Activated CD8-positive, alpha-beta memory T cell treated with anti-CD3 and anti-CD28 coated beads, Interleukin-2, amount 10 ng/mL, durations not matched to agents 7 days and 5 days (primary cell): ENCODE data around the gene CCDC196. TPM values are rescaled to one million over a fixed set of nuclear protein-coding genes. Genes with fewer than 3 reads are reported as not detected.
"Not testable (repeated sequence)": the region's sequence is repeated elsewhere in the genome, so short reads cannot be mapped to it uniquely, and the experiment has no call there.

ENCODE experiments used
- ATAC-seq: fragments of 150-1000 bp; cut with Tn5 transposase; one replicate; pipeline ENCODE4 v1.10.0; 2021; ENCODE audit warnings: moderate library complexity
- CTCF ChIA-PET: fragments of 350-600 bp; sonication (Branson Sonifier 250); formaldehyde crosslinking; loops from one replicate; lab custom pipeline; 2021; ENCODE audit warnings: antibody characterized with exemption; lab: Charles Lee
- DNase-seq: peaks from one replicate; pipeline ENCODE4 v3.0.0-alpha.2; 2020
- H3K27ac Mint-ChIP-seq: one replicate; pipeline ENCODE4 v1.8.0; 2021; ENCODE audit warnings: mild to moderate bottlenecking, mixed read lengths
- H3K27me3 Mint-ChIP-seq: one replicate; pipeline ENCODE4 v1.8.0; 2021; ENCODE audit warnings: mixed read lengths
- H3K36me3 Mint-ChIP-seq: one replicate; pipeline ENCODE4 v1.8.0; 2021; ENCODE audit warnings: mild to moderate bottlenecking, mixed read lengths
- H3K4me1 Mint-ChIP-seq: one replicate; pipeline ENCODE4 v1.8.0; 2021; ENCODE audit warnings: mixed read lengths
- H3K4me3 Mint-ChIP-seq: one replicate; pipeline ENCODE4 v1.8.0; 2021; ENCODE audit warnings: mild to moderate bottlenecking, moderate library complexity, mixed read lengths
- H3K9me3 Mint-ChIP-seq: one replicate; pipeline ENCODE4 v1.8.0; 2022; ENCODE audit warnings: low read depth, mixed read lengths
- total RNA-seq, 2 experiments: library from RNA; stranded (reverse); gene quantifications; one replicate each; pipeline ENCODE4 v1.2.3, GENCODE V29; 2021

CCDC196 gene
- total RNA-seq, 2 experiments from 2014 or later: not detected

DNA sequence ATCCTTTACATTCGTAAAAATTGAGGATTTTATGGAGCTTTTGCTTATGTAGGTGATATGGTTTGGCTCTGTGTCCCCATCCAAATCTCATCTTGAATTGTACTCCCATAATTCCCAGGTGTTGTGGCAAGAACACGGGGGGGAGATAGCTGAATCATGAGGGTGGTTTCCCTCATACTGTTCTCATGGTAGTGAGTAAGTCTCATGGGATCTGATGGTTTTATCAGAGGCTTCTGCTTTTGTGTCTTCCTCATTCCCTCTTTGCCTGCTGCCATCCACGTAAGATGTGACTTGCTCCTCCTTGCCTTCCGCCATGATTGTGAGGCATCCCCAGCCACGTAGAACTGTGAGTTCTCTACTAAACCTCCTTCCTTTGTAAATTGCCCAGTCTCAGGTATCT, 16.7 kb downstream of the CCDC196 start:
- CTCF ChIA-PET, H3K9me3 Mint-ChIP-seq, H3K27ac Mint-ChIP-seq, DNase-seq, H3K36me3 Mint-ChIP-seq, H3K4me3 Mint-ChIP-seq, ATAC-seq: not testable (repeated sequence)
- Mint-ChIP-seq H3K4me1 (peaks cover 13% of the 10 kb centered on the region), H3K27me3 (peaks cover 28% of the 10 kb centered on the region)

DNA sequence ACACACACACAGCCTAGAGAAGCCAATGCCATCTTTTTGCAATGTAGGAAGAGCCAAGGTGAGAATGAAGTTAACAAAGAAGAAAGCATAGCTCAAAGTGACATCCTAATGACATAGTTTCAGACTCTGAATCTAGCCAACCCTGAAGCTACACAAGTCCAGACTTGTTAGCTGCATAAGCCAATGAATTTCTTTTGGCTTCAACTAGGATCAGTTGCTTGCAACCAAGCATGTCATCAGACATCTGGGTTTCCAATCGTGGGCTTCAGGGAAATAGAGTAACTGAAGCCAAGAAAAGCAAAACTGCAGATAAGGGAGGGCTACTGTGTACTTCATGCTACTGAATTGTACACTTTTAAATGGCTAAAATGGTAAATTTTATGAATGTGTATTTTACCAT, 17.4 kb downstream of the CCDC196 start:
- Mint-ChIP-seq H3K27ac (no peak overlapping the region), H3K27me3 (peaks cover 35% of the 10 kb centered on the region), H3K36me3 (no peaks in the 10 kb centered on the region), H3K4me1 (peaks cover 13% of the 10 kb centered on the region), H3K4me3 (no peak overlapping the region), H3K9me3 (no peaks in the 10 kb centered on the region)
- no peak for DNase-seq
- CTCF ChIA-PET: no interaction called here
- no peak for ATAC-seq

DNA sequence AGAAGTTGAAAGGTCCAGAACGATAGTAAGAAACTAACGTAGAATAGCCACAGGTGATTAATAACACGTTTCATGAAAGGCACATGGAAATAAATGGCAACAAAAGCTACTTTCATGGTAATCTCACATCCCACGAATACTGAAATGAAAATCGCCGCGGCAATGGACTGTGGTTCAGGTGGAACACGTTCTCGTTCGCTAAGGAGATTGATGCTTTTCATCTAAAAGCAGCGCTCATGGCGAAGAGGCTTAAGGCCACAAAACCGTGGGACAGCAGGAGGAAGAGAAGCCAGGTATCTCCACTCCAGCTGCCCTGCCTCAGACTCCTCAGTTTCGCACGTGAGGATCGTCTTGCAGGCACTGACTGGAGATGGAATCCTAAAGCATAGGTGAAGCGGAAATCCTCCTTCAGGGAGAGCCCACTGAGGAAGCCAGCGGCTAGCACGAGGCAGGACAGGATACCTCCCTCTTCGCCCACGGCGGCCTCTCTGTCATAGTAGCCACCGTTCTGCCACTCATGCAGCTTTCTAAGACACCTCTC, 21.1 kb downstream of the CCDC196 start:
- ATAC-seq: peak; percentile 35
- Mint-ChIP-seq H3K36me3 (no peaks in the 10 kb centered on the region), H3K9me3 (no peaks in the 10 kb centered on the region), H3K27me3 (peaks cover 51% of the 10 kb centered on the region), H3K27ac (peak overlapping the region; percentile 75), H3K4me3 (peak overlapping the region; percentile 84), H3K4me1 (peaks cover 30% of the 10 kb centered on the region)
- peak; percentile 41 for DNase-seq
- CTCF ChIA-PET: interaction anchor here (0.6 to 1.9 kb wide), 2 partner anchors 9 to 546 kb away, joined by 3 to 12 read pairs; no protein-coding TSS in a partner anchor

DNA sequence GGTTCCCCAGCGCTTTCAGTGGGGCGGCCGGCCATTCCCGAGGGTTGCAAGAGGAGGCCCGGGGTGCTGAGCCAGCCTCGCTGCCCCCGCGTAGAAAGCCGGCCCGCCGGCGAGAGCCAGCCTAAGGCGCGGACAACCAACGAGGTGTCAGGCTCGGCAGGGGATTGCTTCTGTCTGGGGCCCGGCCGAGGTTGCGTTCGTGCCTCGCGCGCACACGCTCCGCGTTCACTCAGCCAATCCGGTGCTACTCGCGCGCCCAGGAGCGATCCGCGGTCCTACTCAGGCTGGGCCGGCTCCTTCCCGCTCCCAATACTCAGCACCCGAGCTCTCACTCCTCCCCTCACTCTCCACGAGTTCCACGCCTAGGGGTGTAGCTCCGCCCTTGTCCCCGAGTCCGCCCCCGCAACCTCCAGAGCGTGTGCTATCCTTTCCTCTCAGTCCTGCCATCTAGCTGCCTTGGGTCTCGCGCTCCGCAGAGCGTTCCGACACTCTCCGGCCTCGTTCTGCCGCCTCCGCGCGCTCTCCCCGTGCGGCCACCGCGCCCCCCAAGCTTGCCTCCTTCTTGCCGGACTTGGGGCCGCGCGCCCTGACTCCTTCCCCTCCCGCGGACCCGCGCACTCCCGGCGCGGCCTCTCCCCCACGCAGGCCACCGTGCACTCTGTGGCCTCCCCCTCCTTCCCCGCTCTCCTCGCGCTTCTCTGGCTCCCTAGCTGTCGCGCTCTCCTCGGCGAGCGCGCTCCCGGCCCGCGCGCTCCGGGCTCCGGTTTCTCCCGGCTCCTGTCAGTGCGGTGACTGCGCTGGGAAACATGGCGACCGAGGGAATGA, 21.8 kb downstream of the CCDC196 start, which contains the start of gene GPHN:
Gene GPHN (plus strand): TSS at position 426 of the 825 bp plus-strand sequence.
- H3K36me3 Mint-ChIP-seq: no peaks in the 10 kb centered on the region
- no peaks in the 10 kb centered on the region for H3K9me3 Mint-ChIP-seq
- H3K4me1 Mint-ChIP-seq: peaks cover 31% of the 10 kb centered on the region
- H3K27me3 Mint-ChIP-seq: peaks cover 53% of the 10 kb centered on the region
- peak; percentile 94 for ATAC-seq
- peak within 1 kb of the TSS; percentile 75 for H3K27ac Mint-ChIP-seq
- peak; percentile 91 for DNase-seq
- H3K4me3 Mint-ChIP-seq: peak within 1 kb of the TSS; percentile 84
- CTCF ChIA-PET: interaction anchor here (0.6 to 1.9 kb wide), 3 partner anchors 10 to 545 kb away, joined by 3 to 12 read pairs (median 3); no protein-coding TSS in a partner anchor

DNA sequence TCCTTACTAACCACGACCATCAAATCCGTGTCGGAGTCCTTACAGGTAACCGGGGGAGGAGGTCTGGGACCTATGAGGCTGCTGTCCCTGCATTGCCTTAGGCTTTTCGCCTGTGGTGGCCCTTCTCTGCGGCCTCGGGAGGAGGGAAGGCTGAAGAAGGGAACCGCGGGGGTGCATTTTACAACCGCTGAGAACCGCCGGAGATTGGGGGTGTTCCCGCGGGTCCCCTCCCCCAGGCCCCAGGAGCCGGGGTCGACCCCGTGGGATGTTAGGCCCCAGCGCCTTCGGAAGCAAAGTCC, 22.3 kb downstream of the CCDC196 start:
- CTCF ChIA-PET: interaction anchor here (0.7 to 1.9 kb wide), 2 partner anchors 10 to 149 kb away, joined by 3 to 12 read pairs; no protein-coding TSS in a partner anchor
- H3K27me3 Mint-ChIP-seq: peaks cover 56% of the 10 kb centered on the region
- peak overlapping the region; percentile 75 for H3K27ac Mint-ChIP-seq
- DNase-seq (no peak), ATAC-seq (no peak)
- H3K9me3 Mint-ChIP-seq: no peaks in the 10 kb centered on the region
- H3K4me1 Mint-ChIP-seq: peaks cover 31% of the 10 kb centered on the region
- H3K36me3 Mint-ChIP-seq: no peaks in the 10 kb centered on the region
- peak overlapping the region; percentile 84 for H3K4me3 Mint-ChIP-seq

DNA sequence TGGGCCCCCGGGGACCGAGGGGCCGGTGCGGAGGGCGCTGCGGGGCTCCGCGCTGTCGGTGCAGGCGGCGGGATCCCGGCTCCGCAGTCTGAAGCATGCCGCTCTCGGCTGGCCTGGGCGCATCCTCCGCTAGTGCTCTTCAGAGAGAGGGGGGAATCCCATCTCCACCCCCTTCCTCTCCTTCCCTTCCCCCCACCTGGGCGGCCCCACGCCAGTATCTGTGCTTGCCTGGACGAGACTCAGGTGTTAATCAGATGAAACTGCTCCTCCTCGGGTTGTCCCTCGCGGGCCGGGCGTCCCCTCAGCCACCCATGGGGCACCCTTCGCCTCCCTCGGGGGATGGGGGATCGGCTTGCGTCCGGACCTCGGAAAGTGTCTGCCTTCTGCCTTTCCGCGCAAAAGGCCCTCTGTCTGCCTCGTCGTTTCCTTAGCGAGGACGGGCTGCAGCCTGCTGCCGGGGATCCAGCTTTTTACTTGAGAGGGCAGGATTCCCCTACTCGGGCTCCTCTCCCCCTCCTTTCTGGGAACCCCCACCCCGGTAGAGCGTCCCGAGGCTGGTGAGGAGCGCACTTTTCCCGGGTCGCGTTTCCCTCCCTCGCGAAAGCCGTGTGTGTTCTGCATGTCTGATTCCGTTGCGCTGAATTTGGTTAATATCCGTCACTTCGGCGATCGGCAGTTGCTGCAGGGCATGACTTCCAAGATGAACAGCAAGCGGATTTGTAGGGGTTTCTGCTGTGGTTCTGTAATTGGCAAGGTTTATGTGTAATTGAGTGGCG, 22.9 kb downstream of the CCDC196 start:
- CTCF ChIA-PET: interaction anchor here (1.9 kb wide), 1 partner anchor 11 kb away, joined by 12 read pairs; no protein-coding TSS in a partner anchor
- no peak overlapping the region for H3K27ac Mint-ChIP-seq
- H3K36me3 Mint-ChIP-seq: no peaks in the 10 kb centered on the region
- peaks cover 31% of the 10 kb centered on the region for H3K4me1 Mint-ChIP-seq
- peaks cover 56% of the 10 kb centered on the region for H3K27me3 Mint-ChIP-seq
- ATAC-seq: peak; percentile 14
- H3K4me3 Mint-ChIP-seq: peak overlapping the region; percentile 75
- no peaks in the 10 kb centered on the region for H3K9me3 Mint-ChIP-seq
- DNase-seq: peak; percentile 45

DNA sequence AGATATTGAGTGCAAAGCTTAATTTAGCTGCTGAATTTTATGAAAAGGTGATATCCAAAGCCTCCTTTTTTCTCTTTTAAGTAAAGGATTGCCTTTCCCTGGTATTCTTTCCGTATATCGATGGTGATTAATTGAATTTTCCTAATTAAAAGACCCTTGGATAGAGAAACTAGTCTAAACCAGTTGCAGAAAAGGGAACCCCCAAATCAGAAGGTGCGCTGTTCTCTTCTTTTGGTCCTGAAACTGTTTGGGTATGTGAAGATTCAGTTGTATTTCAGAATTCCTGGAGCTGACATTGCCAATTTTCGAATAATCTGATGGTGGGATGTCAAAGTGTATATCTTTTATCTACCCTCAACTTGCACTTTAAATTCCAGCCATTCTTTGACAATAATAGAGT, 23.7 kb downstream of the CCDC196 start:
- no peak overlapping the region for H3K27ac Mint-ChIP-seq

DNA sequence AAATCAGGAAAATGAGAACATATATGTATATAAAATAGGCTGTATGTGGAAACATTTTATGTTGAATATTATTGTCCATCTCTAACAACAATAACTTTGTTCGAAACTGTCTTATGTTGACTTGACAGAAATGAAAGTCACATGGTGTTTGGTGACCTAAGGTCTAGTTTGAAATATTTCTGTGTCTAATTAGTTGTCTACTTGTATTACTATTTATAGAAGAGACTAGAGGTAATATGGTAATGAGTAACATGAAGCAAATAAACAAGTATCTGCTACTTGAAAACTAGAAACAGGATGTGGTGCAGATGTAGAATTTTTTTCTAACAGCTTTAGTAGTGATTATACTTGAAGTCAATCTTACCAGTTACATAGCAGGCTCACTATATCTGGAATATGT, 25.7 kb downstream of the CCDC196 start:
- Mint-ChIP-seq H3K27ac (no peak overlapping the region), H3K4me3 (no peak overlapping the region), H3K4me1 (peaks cover 25% of the 10 kb centered on the region), H3K27me3 (peaks cover 48% of the 10 kb centered on the region), H3K9me3 (no peaks in the 10 kb centered on the region), H3K36me3 (no peaks in the 10 kb centered on the region)
- CTCF ChIA-PET: interaction anchor here (0.9 kb wide), 1 partner anchor 152 kb away, joined by 3 read pairs; no protein-coding TSS in a partner anchor
- ATAC-seq (no peak), DNase-seq (no peak)

More for the DNA sequence above, 23.7 kb downstream of the CCDC196 start:
- H3K27me3 Mint-ChIP-seq: peaks cover 56% of the 10 kb centered on the region
- DNase-seq (no peak), ATAC-seq (no peak)
- H3K9me3 Mint-ChIP-seq: no peaks in the 10 kb centered on the region
- H3K4me1 Mint-ChIP-seq: peaks cover 31% of the 10 kb centered on the region
- CTCF ChIA-PET: no interaction called here
- H3K36me3 Mint-ChIP-seq: no peaks in the 10 kb centered on the region
- H3K4me3 Mint-ChIP-seq: peak overlapping the region; percentile 75

DNA sequence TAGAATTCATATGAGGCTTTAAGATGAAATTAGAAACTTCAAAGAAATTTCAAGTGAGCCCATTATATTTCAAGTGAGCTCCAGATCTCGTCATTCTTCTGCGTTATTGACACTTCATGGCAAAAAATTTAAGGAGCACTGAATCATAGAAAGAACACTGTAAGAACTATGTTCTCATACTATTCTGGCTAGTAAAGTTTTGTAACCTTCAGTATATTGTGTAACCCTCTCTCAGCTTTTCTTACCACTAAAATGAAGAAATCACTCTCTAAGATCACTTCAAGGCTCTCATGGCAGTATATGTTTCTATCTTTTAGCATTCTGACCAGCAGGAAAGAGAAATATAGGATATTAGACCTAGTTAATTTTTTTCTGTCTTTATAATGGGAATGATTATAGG, 28.0 kb downstream of the CCDC196 start:
- ATAC-seq (no peak), DNase-seq (no peak)
- CTCF ChIA-PET: interaction anchor here (1.5 kb wide), 1 partner anchor 36 kb away, joined by 4 read pairs; no protein-coding TSS in a partner anchor
- Mint-ChIP-seq H3K27me3 (peaks cover 31% of the 10 kb centered on the region), H3K36me3 (no peaks in the 10 kb centered on the region), H3K4me3 (no peak overlapping the region), H3K9me3 (no peaks in the 10 kb centered on the region), H3K4me1 (peaks cover 17% of the 10 kb centered on the region), H3K27ac (no peak overlapping the region)

DNA sequence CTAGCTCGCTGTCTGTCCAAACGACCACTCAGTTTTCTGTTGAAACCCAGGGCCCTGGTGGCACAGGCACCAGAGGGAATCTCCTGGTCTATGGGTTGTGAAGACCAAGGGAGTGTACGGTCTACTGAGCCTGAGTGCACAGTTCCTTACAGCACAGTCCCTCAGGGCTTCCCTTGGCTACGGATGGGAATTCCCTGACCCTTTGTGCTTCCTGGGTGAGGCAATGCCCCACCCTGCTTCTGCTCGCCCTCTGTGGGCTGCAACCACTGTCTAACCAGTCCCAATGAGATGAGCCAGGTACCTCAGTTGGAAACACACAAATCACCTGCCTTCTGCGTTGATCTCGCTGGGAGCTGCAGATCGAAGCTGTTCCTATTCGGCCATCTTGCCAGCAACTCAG, 44.4 kb downstream of the CCDC196 start:
- no peak for DNase-seq
- no peak for ATAC-seq
- no peak overlapping the region for H3K4me3 Mint-ChIP-seq
- no peak overlapping the region for H3K27ac Mint-ChIP-seq
- peaks cover 3% of the 10 kb centered on the region for H3K9me3 Mint-ChIP-seq
- CTCF ChIA-PET: no interaction called here
- no peaks in the 10 kb centered on the region for H3K27me3 Mint-ChIP-seq
- H3K4me1 Mint-ChIP-seq: no peaks in the 10 kb centered on the region
- H3K36me3 Mint-ChIP-seq: no peaks in the 10 kb centered on the region

DNA sequence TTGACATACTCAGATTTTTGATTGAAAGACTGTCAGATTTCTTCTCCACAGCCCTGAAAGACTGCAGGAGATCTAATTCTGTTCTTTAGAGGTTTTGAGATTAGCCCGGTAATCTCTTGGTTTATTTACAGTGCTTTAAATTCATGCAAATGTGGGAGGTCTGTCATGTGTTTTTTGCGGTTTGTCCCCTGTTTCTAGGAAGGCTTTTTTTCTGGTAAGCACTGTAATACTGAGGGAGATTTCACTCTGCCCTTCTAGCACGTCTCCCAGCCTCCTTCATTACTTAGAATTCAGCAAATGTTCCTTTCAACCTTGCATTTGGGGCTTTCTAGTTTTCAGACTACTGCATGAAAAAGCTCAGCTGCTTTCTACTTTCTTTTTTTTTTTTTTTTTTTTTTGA, 52.9 kb downstream of the CCDC196 start:
- CTCF ChIA-PET: no interaction called here
- Mint-ChIP-seq H3K4me3 (no peak overlapping the region), H3K27me3 (peaks cover 2% of the 10 kb centered on the region), H3K27ac (no peak overlapping the region), H3K9me3 (no peaks in the 10 kb centered on the region), H3K4me1 (peaks cover 3% of the 10 kb centered on the region), H3K36me3 (no peaks in the 10 kb centered on the region)
- DNase-seq (no peak), ATAC-seq (no peak)

DNA sequence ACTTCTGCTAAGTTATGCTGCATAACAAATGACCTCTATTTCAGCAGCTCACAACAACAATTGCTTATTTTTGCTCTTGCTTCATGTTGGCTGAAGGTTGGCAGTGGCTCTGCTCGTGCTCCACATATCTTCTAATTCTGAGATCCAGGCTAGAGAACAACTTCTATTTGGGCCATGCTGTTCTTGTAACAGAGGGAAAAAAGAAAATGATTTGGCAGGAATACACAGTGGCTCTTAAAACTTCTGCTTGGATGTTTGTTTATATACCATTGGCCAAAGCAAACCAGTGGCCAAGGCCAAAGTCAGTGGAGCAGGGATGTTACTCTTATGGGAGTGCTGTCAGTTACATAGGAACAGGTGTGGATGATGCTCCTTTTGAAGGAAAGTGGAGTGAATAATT, 53.9 kb downstream of the CCDC196 start:
- Mint-ChIP-seq H3K27me3 (peaks cover 2% of the 10 kb centered on the region), H3K9me3 (no peaks in the 10 kb centered on the region), H3K36me3 (no peaks in the 10 kb centered on the region), H3K4me1 (peaks cover 3% of the 10 kb centered on the region), H3K4me3 (no peak overlapping the region), H3K27ac (no peak overlapping the region)
- DNase-seq: no peak
- CTCF ChIA-PET: no interaction called here
- ATAC-seq: no peak

DNA sequence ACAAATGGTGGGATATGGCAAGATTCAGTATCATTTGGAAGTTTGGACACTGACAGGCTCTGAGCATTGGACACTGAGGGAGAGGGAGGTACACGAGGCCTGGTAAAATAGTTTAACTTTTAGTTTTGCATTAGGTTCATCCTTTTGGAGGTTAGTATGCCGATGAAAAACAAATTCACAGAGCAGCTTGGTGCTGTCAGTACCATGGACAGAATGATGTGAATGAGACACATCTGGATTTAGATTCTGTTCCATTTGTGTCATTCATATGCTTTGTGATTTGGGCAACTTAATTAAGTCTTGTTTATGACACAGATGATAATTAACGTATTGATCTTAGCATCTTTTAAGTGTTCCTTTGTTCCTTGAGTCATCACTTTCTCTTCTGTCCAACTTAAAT, 55.5 kb downstream of the CCDC196 start:
- DNase-seq (no peak), ATAC-seq (no peak)
- no peaks in the 10 kb centered on the region for H3K36me3 Mint-ChIP-seq
- no peak overlapping the region for H3K27ac Mint-ChIP-seq
- no peak overlapping the region for H3K4me3 Mint-ChIP-seq
- no peaks in the 10 kb centered on the region for H3K9me3 Mint-ChIP-seq
- H3K4me1 Mint-ChIP-seq: peaks cover 3% of the 10 kb centered on the region
- H3K27me3 Mint-ChIP-seq: no peaks in the 10 kb centered on the region
- CTCF ChIA-PET: no interaction called here
